Measurements from ENCODE around the gene PHGDH. TPM values are rescaled to one million over a fixed set of nuclear protein-coding genes. Genes with fewer than 3 reads are reported as not detected.

Gene PHGDH
- total and polyA plus RNA-seq, 2 of the 13 experiments (the other 11 are each of a cell fraction or from before 2014, with no cell fraction given) = 95.8 to 133 TPM

GRCh38 chr1:119724611-119725218 lies 13.0 kb downstream of the PHGDH start (continued):
- TF ChIP-seq FOSL1 (CRISPR knock-in tag; IDR thresholded peaks at IDR 0.05; ENCODE audit: borderline replicate concordance) = no peak
- TF ChIP-seq ZNF563 (CRISPR knock-in tag; IDR thresholded peaks at IDR 0.05) = no peak
- no peak for TF ChIP-seq ZNF501 (CRISPR knock-in tag; IDR thresholded peaks at IDR 0.05)
- TF ChIP-seq MAFF (IDR thresholded peaks at IDR 0.05; ENCODE audit: low read depth, low read length) = no peak
- peak; percentile 52; the same call in 1 of the 2 replicates for TF ChIP-seq MIXL1 (CRISPR knock-in tag; IDR thresholded peaks at IDR 0.05)
- TF ChIP-seq RNF219 (CRISPR knock-in tag; IDR thresholded peaks at IDR 0.05) = peak; percentile 28; the same call in 1 of the 2 replicates
- no peak for TF ChIP-seq BCLAF1 (IDR thresholded peaks at IDR 0.05)
- TF ChIP-seq YEATS4 (CRISPR knock-in tag; IDR thresholded peaks at IDR 0.05; ENCODE audit: borderline replicate concordance) = 0 out of 2 replicates have a peak, but pooled peaks have one; percentile 55
- TF ChIP-seq RXRB (CRISPR knock-in tag; IDR thresholded peaks at IDR 0.05; ENCODE audit: borderline replicate concordance) = peak; percentile 78
- no peak for TF ChIP-seq KAT2B (IDR thresholded peaks at IDR 0.05; ENCODE audit: borderline replicate concordance, low read depth, low read length)
- no peak for TF ChIP-seq RARG (CRISPR knock-in tag; IDR thresholded peaks at IDR 0.05; ENCODE audit: low read depth)
- no peak for TF ChIP-seq TERF1 (CRISPR knock-in tag; IDR thresholded peaks at IDR 0.05)
- TF ChIP-seq ZNF512 (CRISPR knock-in tag; IDR thresholded peaks at IDR 0.05) = 0 out of 2 replicates have a peak, but pooled peaks have one; percentile 60
- peak; percentile 69; the same call in 1 of the 2 replicates for TF ChIP-seq ZNF33A (CRISPR knock-in tag; IDR thresholded peaks at IDR 0.05; ENCODE audit: borderline replicate concordance)
- no peak for TF ChIP-seq ZBTB49 (CRISPR knock-in tag; IDR thresholded peaks at IDR 0.05; ENCODE audit: borderline replicate concordance)
- no peak for TF ChIP-seq ZNF777 (CRISPR knock-in tag; IDR thresholded peaks at IDR 0.05)
- no peak for TF ChIP-seq E2F1 (CRISPR knock-in tag; IDR thresholded peaks at IDR 0.05)
- TF ChIP-seq ZNF652 (CRISPR knock-in tag; IDR thresholded peaks at IDR 0.05; ENCODE audit: borderline replicate concordance, low read depth) = no peak

All from HepG2 (cell line).